ENCODE data around the gene AK3. TPM values are rescaled to one million over a fixed set of nuclear protein-coding genes. Genes with fewer than 3 reads are reported as not detected.

The AK3 gene
- total RNA-seq, 4 donors from 2014 or later: 67.7 to 119 (median 91.3) TPM

DNA sequence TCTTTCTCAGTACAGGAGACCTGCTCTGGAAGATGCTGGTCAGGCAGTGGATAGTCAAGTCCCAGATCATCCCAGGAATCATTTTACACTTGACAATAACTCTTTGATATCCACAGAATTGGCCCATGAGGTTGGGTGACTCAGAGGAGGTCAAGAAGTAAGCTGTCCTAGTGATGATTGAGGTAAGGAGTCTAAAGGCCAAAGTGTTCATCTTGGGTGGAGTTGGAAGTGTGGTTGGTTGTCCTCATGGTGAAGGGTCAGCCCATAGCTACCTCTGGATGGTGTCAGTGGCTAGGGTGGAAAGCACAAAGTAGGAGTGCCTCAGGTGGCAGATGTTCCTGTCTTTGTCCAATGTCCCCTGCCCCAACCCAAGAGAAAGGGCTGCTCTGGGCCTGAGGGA, 27.7 kb upstream of the AK3 start:
- no peak overlapping the region for H3K4me3 ChIP-seq
- peak in 1 of 3 donors; percentile 51 for DNase-seq
- no peaks in the 10 kb centered on the region for H3K27me3 ChIP-seq
- no peak for TF ChIP-seq POLR2A (IDR thresholded peaks at IDR 0.05)
- TF ChIP-seq CTCF (IDR thresholded peaks at IDR 0.05): no peak
- no peaks in the 10 kb centered on the region for H3K36me3 ChIP-seq
- no peaks in the 10 kb centered on the region for H3K9me3 ChIP-seq
- no peak overlapping the region for H3K27ac ChIP-seq
- no peaks in the 10 kb centered on the region for H3K4me1 ChIP-seq

- peaks cover 0 to 5% (median 0%) of the 10 kb centered on the region in 4 donors for H3K4me1 ChIP-seq
- TF ChIP-seq CTCF (IDR thresholded peaks at IDR 0.05): no peak
- H3K27me3 ChIP-seq: no peaks in the 10 kb centered on the region
- H3K9me3 ChIP-seq: no peaks in the 10 kb centered on the region
- H3K27ac ChIP-seq: no peak overlapping the region
- no peak for DNase-seq
- H3K36me3 ChIP-seq: no peaks in the 10 kb centered on the region
- H3K4me3 ChIP-seq: no peak overlapping the region
Measured at GRCh38 chr9:4764033-4764432, 23.0 kb upstream of the AK3 start.

DNA sequence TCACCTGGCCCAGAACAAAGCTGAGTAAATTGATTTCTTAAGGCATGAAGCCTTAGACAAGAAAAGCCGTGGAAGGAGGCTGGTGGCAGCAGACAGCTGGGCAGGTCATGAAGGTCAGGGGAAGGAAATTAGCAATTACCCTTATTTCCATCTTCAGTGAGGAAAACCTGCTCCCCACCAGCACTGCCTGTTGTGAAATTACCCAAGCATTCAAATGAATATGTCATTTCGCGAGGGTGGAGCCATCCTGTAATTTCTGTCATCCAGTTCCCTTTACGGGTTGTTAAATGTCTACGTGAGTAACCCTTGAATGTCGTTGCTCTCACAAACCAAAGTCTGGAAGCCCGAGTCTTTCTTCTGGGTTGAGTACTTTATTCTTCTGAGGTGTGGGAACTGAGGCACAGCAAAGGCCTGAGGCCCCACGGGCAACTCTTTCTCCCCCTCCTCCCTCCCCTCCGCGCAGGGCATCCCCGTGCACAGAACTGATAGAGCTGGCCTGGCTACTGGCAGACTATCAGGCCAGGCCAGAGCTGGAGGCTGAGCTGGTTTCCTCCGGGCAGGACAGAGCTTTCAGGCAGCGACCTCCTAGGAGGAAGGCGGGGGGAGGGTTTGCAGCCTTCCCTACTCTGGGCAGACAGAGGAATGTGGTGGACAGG, 22.0 kb upstream of the AK3 start:
- no peaks in the 10 kb centered on the region for H3K9me3 ChIP-seq
- peak in 2 of 3 donors; percentile 52 to 62 for DNase-seq
- H3K27me3 ChIP-seq: no peaks in the 10 kb centered on the region
- peaks cover 0 to 5% (median 0%) of the 10 kb centered on the region in 4 donors for H3K4me1 ChIP-seq
- H3K27ac ChIP-seq: peak overlapping the region in 2 of 4 donors; percentile 35 to 46
- TF ChIP-seq CTCF (IDR thresholded peaks at IDR 0.05) (no peak), POLR2A (IDR thresholded peaks at IDR 0.05) (no peak)
- H3K4me3 ChIP-seq: peak overlapping the region; percentile 9 to 44 (median 24)
- no peaks in the 10 kb centered on the region for H3K36me3 ChIP-seq

GRCh38 chr9:4762108-4762885, 21.3 kb upstream of the AK3 start:
- H3K4me1 ChIP-seq: peaks cover 0 to 5% (median 0%) of the 10 kb centered on the region in 4 donors
- no peaks in the 10 kb centered on the region for H3K27me3 ChIP-seq
- DNase-seq: peak; percentile 78 to 95 (median 86)
- TF ChIP-seq CTCF (IDR thresholded peaks at IDR 0.05) (peak; percentile 79 to 96 (median 92)), POLR2A (IDR thresholded peaks at IDR 0.05) (no peak)
- H3K9me3 ChIP-seq: no peaks in the 10 kb centered on the region
- peak overlapping the region; percentile 12 to 44 (median 24) for H3K4me3 ChIP-seq
- peak overlapping the region in 2 of 4 donors; percentile 35 to 46 for H3K27ac ChIP-seq
- no peaks in the 10 kb centered on the region for H3K36me3 ChIP-seq

DNA sequence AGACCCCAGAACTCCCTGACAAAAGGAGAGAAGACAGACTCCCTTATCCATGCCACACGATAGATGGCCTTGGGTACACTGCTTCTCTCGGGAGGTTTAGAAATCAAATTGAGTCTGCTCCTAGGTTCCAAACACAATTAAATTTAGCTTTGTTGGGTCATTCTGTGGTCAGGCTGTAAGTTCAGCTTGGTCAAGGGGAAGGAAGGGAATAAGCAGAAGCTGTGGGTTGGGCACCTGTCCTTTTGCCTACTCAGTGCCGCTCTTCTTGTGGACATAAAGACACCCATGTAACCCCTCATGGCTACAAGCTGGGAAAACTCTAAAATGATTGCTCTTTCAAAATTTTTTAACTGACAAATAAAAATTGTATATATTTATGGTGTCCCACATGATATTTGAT, 19.1 kb upstream of the AK3 start:
- Histone ChIP-seq H3K27me3 (no peaks in the 10 kb centered on the region), H3K27ac (no peak overlapping the region), H3K4me3 (no peak overlapping the region), H3K36me3 (no peaks in the 10 kb centered on the region), H3K4me1 (peaks cover 0 to 5% (median 0%) of the 10 kb centered on the region in 4 donors), H3K9me3 (no peaks in the 10 kb centered on the region)
- TF ChIP-seq POLR2A (IDR thresholded peaks at IDR 0.05): no peak
- no peak for TF ChIP-seq CTCF (IDR thresholded peaks at IDR 0.05)
- DNase-seq: no peak

All from Peyer's patch (tissue), 4 donors.